GM23338 (cell line): Measurements from ENCODE around the gene DAB2. TPM values are rescaled to one million over a fixed set of nuclear protein-coding genes. Genes with fewer than 3 reads are reported as not detected.

Experiments
- ATAC-seq: fragments of 200-7000 bp; cut with Tn5 transposase; 3 replicates; pipeline ENCODE4 v1.9.1; 2020
- DNase-seq: peaks from one replicate; pipeline ENCODE4 v3.0.0-alpha.2; 2015; ENCODE audit warnings: low spot score
- H2AFZ ChIP-seq: fragments of 200-600 bp; sonication (generic); 2 replicates; pipeline ENCODE4 v1.8.0; 2016; ENCODE audit warnings: antibody characterized with exemption, mild to moderate bottlenecking, moderate library complexity
- H3F3A ChIP-seq: fragments of 200-600 bp; sonication (generic); replicated peaks from 2 replicates; pipeline ENCODE4 v1.8.0; 2017; ENCODE audit warnings: antibody characterized with exemption, mixed run types, low read depth
- H3K27ac ChIP-seq: fragments of 200-600 bp; sonication (generic); 2 replicates; pipeline ENCODE4 v1.6.1; 2016; ENCODE audit warnings: low read depth
- H3K27me3 ChIP-seq: fragments of 200-600 bp; sonication (generic); 2 replicates; pipeline ENCODE4 v1.8.0; 2016; ENCODE audit warnings: mild to moderate bottlenecking, mixed run types, moderate library complexity; ENCODE audit not compliant: insufficient read depth
- H3K36me3 ChIP-seq: fragments of 200-600 bp; sonication (generic); 2 replicates; pipeline ENCODE4 v1.8.0; 2016; ENCODE audit warnings: mild to moderate bottlenecking; ENCODE audit not compliant: insufficient read depth
- H3K4me1 ChIP-seq: fragments of 200-600 bp; sonication (generic); 2 replicates; pipeline ENCODE4 v1.8.0; 2016; ENCODE audit warnings: mild to moderate bottlenecking, moderate library complexity; ENCODE audit not compliant: insufficient read depth
- H3K4me2 ChIP-seq: fragments of 200-600 bp; sonication (generic); 2 replicates; pipeline ENCODE4 v1.7.1; 2017; ENCODE audit warnings: mixed run types
- H3K4me3 ChIP-seq: fragments of 200-600 bp; sonication (generic); 2 replicates; pipeline ENCODE4 v1.6.1; 2016; ENCODE audit warnings: mixed run types
- H3K79me2 ChIP-seq: fragments of 200-600 bp; sonication (generic); replicated peaks from 2 replicates; pipeline ENCODE4 v1.8.0; 2017; ENCODE audit warnings: mild to moderate bottlenecking; ENCODE audit not compliant: insufficient read depth
- H3K9me2 ChIP-seq: fragments of 200-600 bp; sonication (generic); 2 replicates; pipeline ENCODE4 v1.8.0; 2017; ENCODE audit not compliant: insufficient read depth
- H4K20me1 ChIP-seq: fragments of 200-600 bp; sonication (generic); replicated peaks from 2 replicates; pipeline ENCODE4 v1.8.0; 2017; ENCODE audit warnings: mild to moderate bottlenecking; ENCODE audit not compliant: insufficient read depth
- H3K27ac Mint-ChIP-seq: 2 replicates; pipeline ENCODE4 v1.8.0; 2020; ENCODE audit warnings: inconsistent platforms, mild to moderate bottlenecking, moderate library complexity, mixed read lengths
- H3K27me3 Mint-ChIP-seq: 3 replicates; pipeline ENCODE4 v1.8.0; 2022; ENCODE audit warnings: low read depth, mild to moderate bottlenecking, moderate library complexity, mixed read lengths, inconsistent platforms; ENCODE audit not compliant: insufficient read depth, poor library complexity
- H3K36me3 Mint-ChIP-seq: 3 replicates; pipeline ENCODE4 v1.8.0; 2021; ENCODE audit warnings: low read depth, mild to moderate bottlenecking, inconsistent platforms, moderate library complexity, mixed read lengths
- H3K4me1 Mint-ChIP-seq: 3 replicates; pipeline ENCODE4 v1.8.0; 2020; ENCODE audit warnings: mild to moderate bottlenecking, inconsistent platforms, mixed read lengths
- H3K4me3 Mint-ChIP-seq: 3 replicates; pipeline ENCODE4 v1.8.0; 2021; ENCODE audit warnings: moderate library complexity, mild to moderate bottlenecking, inconsistent platforms, mixed read lengths
- H3K9me3 Mint-ChIP-seq: 3 replicates; pipeline ENCODE4 v1.8.0; 2020; ENCODE audit warnings: moderate library complexity, mild to moderate bottlenecking, inconsistent platforms, mixed read lengths
- EZH2 ChIP-seq: fragments of 200-600 bp; sonication (generic); IDR thresholded peaks from one replicate; pipeline ENCODE4 v1.8.0; 2017; ENCODE audit warnings: antibody characterized with exemption, mild to moderate bottlenecking, low read depth; ENCODE audit not compliant: unreplicated experiment
- EZH2phosphoT487 ChIP-seq: fragments of 200-600 bp; sonication (generic); IDR thresholded peaks from one replicate; pipeline ENCODE4 v1.8.1; 2018; ENCODE audit warnings: antibody characterized with exemption; ENCODE audit not compliant: unreplicated experiment
- JUNB ChIP-seq: IDR thresholded peaks from one replicate; pipeline ENCODE4 v1.6.1; 2016; ENCODE audit warnings: antibody characterized with exemption; ENCODE audit not compliant: unreplicated experiment
- POLR2AphosphoS5 ChIP-seq: IDR thresholded peaks from 2 replicates; pipeline ENCODE4 v1.6.1; 2016; ENCODE audit warnings: antibody characterized with exemption, low read depth
- STAT1 ChIP-seq: IDR thresholded peaks from one replicate; pipeline ENCODE4 v1.6.1; 2016; ENCODE audit warnings: antibody characterized with exemption; ENCODE audit not compliant: unreplicated experiment
- ZNF114 ChIP-seq: fragments of 250-450 bp; sonication (Bioruptor Pico); IDR thresholded peaks from 2 replicates; pipeline ENCODE4 v1.5.0; 2020; ENCODE audit warnings: mild to moderate bottlenecking, moderate library complexity
- ZNF331 ChIP-seq: fragments of 250-450 bp; sonication (Bioruptor Pico); IDR thresholded peaks from 2 replicates; pipeline ENCODE4 v1.5.0; 2020; ENCODE audit warnings: low read depth, mild to moderate bottlenecking, moderate library complexity
- polyA plus RNA-seq: library from polyadenylated mRNA; unstranded; fragments of >200 nt; fragmentation: Nextera tagmentation; extraction: Ambion mirVana; gene quantifications from 2 replicates; pipeline ENCODE4 v1.2.1, GENCODE V29; 2016
- total RNA-seq: library from RNA; depleted of rRNA; stranded (reverse); fragments of >200 nt; shearing (Covaris generic); gene quantifications from 2 replicates; pipeline ENCODE4 v1.2.3, GENCODE V29; 2014
- TF ChIP-seq, protein P1 (sequence below): fragments of 250-450 bp; sonication (Bioruptor Pico); IDR thresholded peaks from 2 replicates; pipeline ENCODE4 v1.5.0; 2020; ENCODE audit warnings: mild to moderate bottlenecking, moderate library complexity
- TF ChIP-seq, protein P2 (sequence below): IDR thresholded peaks from one replicate; pipeline ENCODE4 v1.6.1; 2018; ENCODE audit warnings: antibody characterized with exemption; ENCODE audit not compliant: unreplicated experiment

The DAB2 gene
- total and polyA plus RNA-seq, 2 experiments from 2014 or later: 6.4 to 8.4 TPM

DNA sequence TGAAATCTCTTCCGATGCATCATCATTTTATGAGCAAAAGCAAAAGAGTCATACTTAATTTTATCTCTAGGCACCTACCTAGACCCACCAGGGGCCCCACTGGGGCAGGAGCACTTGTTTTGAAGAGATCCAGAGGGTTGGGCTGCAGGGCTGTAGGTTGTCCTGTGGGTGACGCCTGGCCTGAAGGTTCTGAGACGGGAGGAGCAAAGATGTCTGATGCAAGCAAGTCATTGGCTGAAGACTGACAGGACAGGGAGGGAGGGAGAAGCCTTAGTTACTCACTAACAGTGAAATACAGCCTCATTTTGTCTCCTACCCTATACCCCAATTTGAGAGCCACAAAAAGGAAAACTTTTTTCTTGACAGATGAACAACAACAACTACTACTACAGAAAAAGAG lies 43.4 kb downstream of the DAB2 start (continued):
- TF ChIP-seq, protein P1, sequence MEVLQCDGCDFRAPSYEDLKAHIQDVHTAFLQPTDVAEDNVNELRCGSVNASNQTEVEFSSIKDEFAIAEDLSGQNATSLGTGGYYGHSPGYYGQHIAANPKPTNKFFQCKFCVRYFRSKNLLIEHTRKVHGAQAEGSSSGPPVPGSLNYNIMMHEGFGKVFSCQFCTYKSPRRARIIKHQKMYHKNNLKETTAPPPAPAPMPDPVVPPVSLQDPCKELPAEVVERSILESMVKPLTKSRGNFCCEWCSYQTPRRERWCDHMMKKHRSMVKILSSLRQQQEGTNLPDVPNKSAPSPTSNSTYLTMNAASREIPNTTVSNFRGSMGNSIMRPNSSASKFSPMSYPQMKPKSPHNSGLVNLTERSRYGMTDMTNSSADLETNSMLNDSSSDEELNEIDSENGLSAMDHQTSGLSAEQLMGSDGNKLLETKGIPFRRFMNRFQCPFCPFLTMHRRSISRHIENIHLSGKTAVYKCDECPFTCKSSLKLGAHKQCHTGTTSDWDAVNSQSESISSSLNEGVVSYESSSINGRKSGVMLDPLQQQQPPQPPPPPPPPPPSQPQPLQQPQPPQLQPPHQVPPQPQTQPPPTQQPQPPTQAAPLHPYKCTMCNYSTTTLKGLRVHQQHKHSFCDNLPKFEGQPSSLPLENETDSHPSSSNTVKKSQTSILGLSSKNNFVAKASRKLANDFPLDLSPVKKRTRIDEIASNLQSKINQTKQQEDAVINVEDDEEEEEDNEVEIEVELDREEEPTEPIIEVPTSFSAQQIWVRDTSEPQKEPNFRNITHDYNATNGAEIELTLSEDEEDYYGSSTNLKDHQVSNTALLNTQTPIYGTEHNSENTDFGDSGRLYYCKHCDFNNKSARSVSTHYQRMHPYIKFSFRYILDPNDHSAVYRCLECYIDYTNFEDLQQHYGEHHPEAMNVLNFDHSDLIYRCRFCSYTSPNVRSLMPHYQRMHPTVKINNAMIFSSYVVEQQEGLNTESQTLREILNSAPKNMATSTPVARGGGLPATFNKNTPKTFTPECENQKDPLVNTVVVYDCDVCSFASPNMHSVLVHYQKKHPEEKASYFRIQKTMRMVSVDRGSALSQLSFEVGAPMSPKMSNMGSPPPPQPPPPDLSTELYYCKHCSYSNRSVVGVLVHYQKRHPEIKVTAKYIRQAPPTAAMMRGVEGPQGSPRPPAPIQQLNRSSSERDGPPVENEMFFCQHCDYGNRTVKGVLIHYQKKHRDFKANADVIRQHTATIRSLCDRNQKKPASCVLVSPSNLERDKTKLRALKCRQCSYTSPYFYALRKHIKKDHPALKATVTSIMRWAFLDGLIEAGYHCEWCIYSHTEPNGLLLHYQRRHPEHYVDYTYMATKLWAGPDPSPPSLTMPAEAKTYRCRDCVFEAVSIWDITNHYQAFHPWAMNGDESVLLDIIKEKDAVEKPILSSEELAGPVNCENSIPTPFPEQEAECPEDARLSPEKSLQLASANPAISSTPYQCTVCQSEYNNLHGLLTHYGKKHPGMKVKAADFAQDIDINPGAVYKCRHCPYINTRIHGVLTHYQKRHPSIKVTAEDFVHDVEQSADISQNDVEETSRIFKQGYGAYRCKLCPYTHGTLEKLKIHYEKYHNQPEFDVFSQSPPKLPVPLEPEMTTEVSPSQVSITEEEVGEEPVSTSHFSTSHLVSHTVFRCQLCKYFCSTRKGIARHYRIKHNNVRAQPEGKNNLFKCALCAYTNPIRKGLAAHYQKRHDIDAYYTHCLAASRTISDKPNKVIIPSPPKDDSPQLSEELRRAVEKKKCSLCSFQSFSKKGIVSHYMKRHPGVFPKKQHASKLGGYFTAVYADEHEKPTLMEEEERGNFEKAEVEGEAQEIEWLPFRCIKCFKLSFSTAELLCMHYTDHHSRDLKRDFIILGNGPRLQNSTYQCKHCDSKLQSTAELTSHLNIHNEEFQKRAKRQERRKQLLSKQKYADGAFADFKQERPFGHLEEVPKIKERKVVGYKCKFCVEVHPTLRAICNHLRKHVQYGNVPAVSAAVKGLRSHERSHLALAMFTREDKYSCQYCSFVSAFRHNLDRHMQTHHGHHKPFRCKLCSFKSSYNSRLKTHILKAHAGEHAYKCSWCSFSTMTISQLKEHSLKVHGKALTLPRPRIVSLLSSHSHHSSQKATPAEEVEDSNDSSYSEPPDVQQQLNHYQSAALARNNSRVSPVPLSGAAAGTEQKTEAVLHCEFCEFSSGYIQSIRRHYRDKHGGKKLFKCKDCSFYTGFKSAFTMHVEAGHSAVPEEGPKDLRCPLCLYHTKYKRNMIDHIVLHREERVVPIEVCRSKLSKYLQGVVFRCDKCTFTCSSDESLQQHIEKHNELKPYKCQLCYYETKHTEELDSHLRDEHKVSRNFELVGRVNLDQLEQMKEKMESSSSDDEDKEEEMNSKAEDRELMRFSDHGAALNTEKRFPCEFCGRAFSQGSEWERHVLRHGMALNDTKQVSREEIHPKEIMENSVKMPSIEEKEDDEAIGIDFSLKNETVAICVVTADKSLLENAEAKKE (CRISPR knock-in tag): no peak
- TF ChIP-seq ZNF331 (CRISPR knock-in tag): no peak

DNA sequence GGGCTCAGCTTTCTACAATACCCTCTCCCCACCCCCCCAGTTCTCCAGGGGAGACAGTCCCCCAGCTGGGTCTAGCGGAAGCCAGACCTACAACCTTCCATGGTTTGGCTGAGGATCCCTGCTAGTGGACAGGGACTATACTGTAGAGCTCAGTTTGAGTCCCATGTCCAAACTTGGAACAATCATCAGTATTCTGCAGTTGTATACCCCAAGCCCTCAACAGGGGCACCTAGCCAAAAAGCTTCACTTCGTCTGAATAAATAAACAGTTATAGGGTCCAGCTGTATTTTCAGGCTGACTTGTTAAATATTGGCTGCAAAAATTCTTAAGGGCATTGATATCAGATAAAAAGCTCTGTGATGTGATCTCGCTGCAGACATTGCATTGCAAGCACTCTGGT lies 45.1 kb downstream of the DAB2 start:
- Histone ChIP-seq H3F3A (no peaks in the 10 kb centered on the region), H3K4me3 (no peak overlapping the region), H3K27me3 (no peaks in the 10 kb centered on the region), H3K79me2 (no peaks in the 10 kb centered on the region), H4K20me1 (no peaks in the 10 kb centered on the region), H3K4me1 (no peaks in the 10 kb centered on the region), H3K36me3 (no peaks in the 10 kb centered on the region), H3K27ac (no peak overlapping the region), H3K4me2 (no peak overlapping the region), H2AFZ (no peak overlapping the region), H3K9me2 (no peaks in the 10 kb centered on the region; the same call in 1 of the 2 replicates)
- peaks cover 2% of the 10 kb centered on the region for H3K27me3 Mint-ChIP-seq
- no peak overlapping the region for H3K27ac Mint-ChIP-seq
- DNase-seq: no peak
- H3K9me3 Mint-ChIP-seq: no peaks in the 10 kb centered on the region
- no peak for ATAC-seq
- peaks cover 2% of the 10 kb centered on the region; the same call in 1 of the 3 replicates for H3K36me3 Mint-ChIP-seq
- H3K4me3 Mint-ChIP-seq: no peak overlapping the region
- H3K4me1 Mint-ChIP-seq: peaks cover 4% of the 10 kb centered on the region; the same call in 2 of the 3 replicates
- no peak for TF ChIP-seq JUNB
- TF ChIP-seq STAT1: no peak
- no peak for TF ChIP-seq EZH2
- no peak for TF ChIP-seq POLR2AphosphoS5
- no peak for TF ChIP-seq EZH2phosphoT487
- no peak for TF ChIP-seq ZNF114 (CRISPR knock-in tag)
- no peak for TF ChIP-seq ZNF331 (CRISPR knock-in tag)
- TF ChIP-seq, protein P2, sequence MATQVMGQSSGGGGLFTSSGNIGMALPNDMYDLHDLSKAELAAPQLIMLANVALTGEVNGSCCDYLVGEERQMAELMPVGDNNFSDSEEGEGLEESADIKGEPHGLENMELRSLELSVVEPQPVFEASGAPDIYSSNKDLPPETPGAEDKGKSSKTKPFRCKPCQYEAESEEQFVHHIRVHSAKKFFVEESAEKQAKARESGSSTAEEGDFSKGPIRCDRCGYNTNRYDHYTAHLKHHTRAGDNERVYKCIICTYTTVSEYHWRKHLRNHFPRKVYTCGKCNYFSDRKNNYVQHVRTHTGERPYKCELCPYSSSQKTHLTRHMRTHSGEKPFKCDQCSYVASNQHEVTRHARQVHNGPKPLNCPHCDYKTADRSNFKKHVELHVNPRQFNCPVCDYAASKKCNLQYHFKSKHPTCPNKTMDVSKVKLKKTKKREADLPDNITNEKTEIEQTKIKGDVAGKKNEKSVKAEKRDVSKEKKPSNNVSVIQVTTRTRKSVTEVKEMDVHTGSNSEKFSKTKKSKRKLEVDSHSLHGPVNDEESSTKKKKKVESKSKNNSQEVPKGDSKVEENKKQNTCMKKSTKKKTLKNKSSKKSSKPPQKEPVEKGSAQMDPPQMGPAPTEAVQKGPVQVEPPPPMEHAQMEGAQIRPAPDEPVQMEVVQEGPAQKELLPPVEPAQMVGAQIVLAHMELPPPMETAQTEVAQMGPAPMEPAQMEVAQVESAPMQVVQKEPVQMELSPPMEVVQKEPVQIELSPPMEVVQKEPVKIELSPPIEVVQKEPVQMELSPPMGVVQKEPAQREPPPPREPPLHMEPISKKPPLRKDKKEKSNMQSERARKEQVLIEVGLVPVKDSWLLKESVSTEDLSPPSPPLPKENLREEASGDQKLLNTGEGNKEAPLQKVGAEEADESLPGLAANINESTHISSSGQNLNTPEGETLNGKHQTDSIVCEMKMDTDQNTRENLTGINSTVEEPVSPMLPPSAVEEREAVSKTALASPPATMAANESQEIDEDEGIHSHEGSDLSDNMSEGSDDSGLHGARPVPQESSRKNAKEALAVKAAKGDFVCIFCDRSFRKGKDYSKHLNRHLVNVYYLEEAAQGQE: no peak
